H9 (cell line): ENCODE data around the gene USP43. TPM values are rescaled to one million over a fixed set of nuclear protein-coding genes. Genes with fewer than 3 reads are reported as not detected.

Experiments used
- DNase-seq: peaks from one replicate; pipeline ENCODE4 v3.0.0-alpha.2; 2017
- H2AFZ ChIP-seq: one replicate; pipeline ENCODE4 v1.6.1; 2013; ENCODE audit warnings: mild to moderate bottlenecking, low read length, control low read depth, moderate library complexity
- H2AK5ac ChIP-seq: 2 replicates; pipeline ENCODE4 v1.6.1; 2013; ENCODE audit warnings: low read length, control low read depth, mixed read lengths; ENCODE audit not compliant: insufficient read length
- H2BK120ac ChIP-seq: one replicate; pipeline ENCODE4 v1.6.1; 2013; ENCODE audit warnings: low read depth, mild to moderate bottlenecking, low read length, control low read depth, inconsistent platforms; ENCODE audit not compliant: poor library complexity, severe bottlenecking
- H2BK12ac ChIP-seq: 2 replicates; pipeline ENCODE4 v1.6.1; 2013; ENCODE audit warnings: low read length, control low read depth, mixed read lengths, low read depth; ENCODE audit not compliant: insufficient read length
- H2BK15ac ChIP-seq: 2 replicates; pipeline ENCODE4 v1.6.1; 2013; ENCODE audit warnings: low read depth, low read length, control low read depth
- H2BK20ac ChIP-seq: one replicate; pipeline ENCODE4 v1.6.1; 2013; ENCODE audit warnings: low read depth, mild to moderate bottlenecking, low read length, control low read depth, inconsistent platforms; ENCODE audit not compliant: poor library complexity, severe bottlenecking
- H2BK5ac ChIP-seq: 2 replicates; pipeline ENCODE4 v1.6.1; 2013; ENCODE audit warnings: low read length, control low read depth, mixed read lengths; ENCODE audit not compliant: insufficient read length
- H3K14ac ChIP-seq: 2 replicates; pipeline ENCODE4 v1.6.1; 2013; ENCODE audit warnings: low read length, control low read depth; ENCODE audit not compliant: insufficient read depth
- H3K18ac ChIP-seq: 2 replicates; pipeline ENCODE4 v1.6.1; 2013; ENCODE audit warnings: low read depth, mild to moderate bottlenecking, mixed read lengths, low read length, control low read depth; ENCODE audit not compliant: insufficient read length
- H3K23ac ChIP-seq: 2 replicates; pipeline ENCODE4 v1.6.1; 2013; ENCODE audit warnings: low read length, control low read depth, mixed read lengths, low read depth; ENCODE audit not compliant: insufficient read length
- H3K23me2 ChIP-seq: 2 replicates; pipeline ENCODE4 v1.6.1; 2013; ENCODE audit warnings: low read depth, mild to moderate bottlenecking, mixed read lengths, low read length, control low read depth; ENCODE audit not compliant: insufficient read length, poor library complexity, severe bottlenecking
- H3K27ac ChIP-seq: 2 replicates; pipeline ENCODE4 v1.5.1; 2013; ENCODE audit warnings: low read length, control low read depth, mixed read lengths, low read depth; ENCODE audit not compliant: insufficient read length
- H3K27me3 ChIP-seq: 2 replicates; pipeline ENCODE4 v1.6.1; 2013; ENCODE audit warnings: low read length, control low read depth, inconsistent platforms; ENCODE audit not compliant: insufficient read depth
- H3K4ac ChIP-seq: 2 replicates; pipeline ENCODE4 v1.6.1; 2013; ENCODE audit warnings: low read depth, mild to moderate bottlenecking, control low read depth, inconsistent platforms, low read length, moderate library complexity
- H3K4me1 ChIP-seq: 2 replicates; pipeline ENCODE4 v1.6.1; 2013; ENCODE audit warnings: low read length, control low read depth, inconsistent platforms; ENCODE audit not compliant: insufficient read depth
- H3K4me2 ChIP-seq: 2 replicates; pipeline ENCODE4 v1.6.1; 2013; ENCODE audit warnings: low read length, control low read depth, mixed read lengths; ENCODE audit not compliant: insufficient read length, insufficient read depth
- H3K56ac ChIP-seq: 2 replicates; pipeline ENCODE4 v1.6.1; 2013; ENCODE audit warnings: low read depth, mild to moderate bottlenecking, mixed read lengths, low read length, control low read depth; ENCODE audit not compliant: insufficient read length
- H3K79me1 ChIP-seq: 2 replicates; pipeline ENCODE4 v1.6.1; 2013; ENCODE audit warnings: low read depth, mild to moderate bottlenecking, moderate library complexity, low read length, control low read depth, inconsistent platforms; ENCODE audit not compliant: insufficient read depth, poor library complexity, severe bottlenecking
- H3K79me2 ChIP-seq: 2 replicates; pipeline ENCODE4 v1.6.1; 2013; ENCODE audit warnings: low read length, control low read depth, inconsistent platforms; ENCODE audit not compliant: insufficient read depth
- H3K9ac ChIP-seq: 2 replicates; pipeline ENCODE4 v1.6.1; 2013; ENCODE audit warnings: low read length, control low read depth, mixed read lengths; ENCODE audit not compliant: insufficient read length; ENCODE audit errors: extremely low read depth
- H3K9me3 ChIP-seq: one replicate; pipeline ENCODE4 v1.6.1; 2013; ENCODE audit warnings: low read depth, low read length, inconsistent platforms; ENCODE audit not compliant: control insufficient read depth
- H3T11ph ChIP-seq: one replicate; pipeline ENCODE4 v1.6.1; 2013; ENCODE audit warnings: mild to moderate bottlenecking, low read length, control low read depth, inconsistent platforms
- H4K20me1 ChIP-seq: one replicate; pipeline ENCODE4 v1.6.1; 2013; ENCODE audit not compliant: control insufficient read depth, insufficient read length, insufficient read depth
- H4K5ac ChIP-seq: 2 replicates; pipeline ENCODE4 v1.6.1; 2013; ENCODE audit warnings: low read depth, mild to moderate bottlenecking, mixed read lengths, low read length, control low read depth; ENCODE audit not compliant: insufficient read length
- H4K8ac ChIP-seq: replicated peaks from 2 replicates; pipeline ENCODE4 v1.6.1; 2013; ENCODE audit warnings: low read length, control low read depth, mixed read lengths, low read depth; ENCODE audit not compliant: insufficient read length
- H4K91ac ChIP-seq: 2 replicates; pipeline ENCODE4 v1.6.1; 2013; ENCODE audit warnings: low read depth, mild to moderate bottlenecking, moderate library complexity, mixed read lengths, low read length, control low read depth; ENCODE audit not compliant: insufficient read length
- H3K27ac Mint-ChIP-seq, 3 experiments: 2 replicates in 2 of 3; 3 replicates in 1 of 3; pipeline ENCODE4 v1.8.0; 2020 to 2021; ENCODE audit warnings: mixed read lengths in 3 of 3, mild to moderate bottlenecking in 1 of 3, moderate library complexity in 1 of 3
- H3K27me3 Mint-ChIP-seq: 2 replicates; pipeline ENCODE4 v1.8.0; 2021; ENCODE audit warnings: low read depth, mild to moderate bottlenecking, moderate library complexity, mixed read lengths
- H3K36me3 Mint-ChIP-seq, 3 experiments: 2 replicates in 2 of 3; 3 replicates in 1 of 3; pipeline ENCODE4 v1.8.0; 2020 to 2021; ENCODE audit warnings: low read depth in 3 of 3, mixed read lengths in 3 of 3; ENCODE audit not compliant: insufficient read depth in 1 of 3
- H3K4me1 Mint-ChIP-seq, 2 experiments: 2 replicates each; pipeline ENCODE4 v1.8.0; 2020; ENCODE audit warnings: mixed read lengths in 2 of 2
- H3K4me3 Mint-ChIP-seq, 2 experiments: 2 replicates in 1 of 2; 3 replicates in 1 of 2; pipeline ENCODE4 v1.8.0; 2020 to 2021; ENCODE audit warnings: mild to moderate bottlenecking in 2 of 2, mixed read lengths in 2 of 2, moderate library complexity in 1 of 2
- H3K9me3 Mint-ChIP-seq, 2 experiments: 2 replicates in 1 of 2; 3 replicates in 1 of 2; pipeline ENCODE4 v1.8.0; 2020; ENCODE audit warnings: mild to moderate bottlenecking in 2 of 2, mixed read lengths in 2 of 2, moderate library complexity in 1 of 2
- WGBS: extraction: QIAGEN DNeasy Blood & Tissue Kit; methylation state at CpG from one replicate; pipeline ENCODE4 v1.1.7; 2013; ENCODE audit warnings: missing lambda C conversion rate, low lambda C conversion rate, mixed read lengths; ENCODE audit not compliant: insufficient read length; ENCODE audit errors: extremely low coverage; 5-methylcytosine and 5-hydroxymethylcytosine counted together
- total RNA-seq: library from RNA; stranded (reverse); gene quantifications from 2 replicates; pipeline ENCODE4 v1.2.1, GENCODE V29; 2021
- TF ChIP-seq, protein P1 (sequence below): fragments of 200-600 bp; sonication (generic); conservative IDR thresholded peaks from 3 replicates; pipeline ENCODE4 v1.8.0; 2021; ENCODE audit warnings: antibody characterized with exemption, mild to moderate bottlenecking

The USP43 gene
- total RNA-seq, 1 experiment from 2014 or later = 5.2 TPM

DNA sequence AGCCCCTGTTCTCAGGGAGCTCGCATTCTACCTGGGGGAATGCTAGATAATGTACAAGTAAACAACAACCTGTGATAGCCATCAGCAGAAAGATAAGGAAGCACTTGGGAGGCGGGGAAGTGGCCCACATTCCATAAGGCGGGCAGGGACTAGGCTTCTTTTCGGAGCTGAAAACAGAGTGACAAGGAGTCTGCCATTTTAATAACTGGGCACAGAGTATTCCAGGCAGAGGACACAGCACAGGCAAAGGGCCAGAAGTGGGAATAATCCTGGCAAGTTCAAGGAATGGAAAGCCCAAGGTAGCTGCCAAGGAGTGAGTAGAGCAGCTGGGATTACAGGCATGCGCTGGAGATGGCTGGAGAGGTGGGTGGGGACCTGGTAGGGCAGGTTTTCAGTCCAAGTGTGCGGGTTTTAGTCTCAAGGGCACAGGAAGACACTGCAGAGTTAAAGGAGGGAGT lies 24.3 kb downstream of the USP43 start:
- no peak overlapping the region for H4K8ac ChIP-seq
- H3K18ac ChIP-seq = no peak overlapping the region
- Mint-ChIP-seq H3K27ac (no peak overlapping the region; a peak in 2 of 7 replicates), H3K9me3 (peaks cover 3 to 6% of the 10 kb centered on the region in 2 experiments; a peak in 2 of 5 replicates), H3K4me3 (no peak overlapping the region), H3K27me3 (no peaks in the 10 kb centered on the region; the same call in 1 of the 2 replicates), H3K4me1 (peaks cover 6 to 12% of the 10 kb centered on the region in 2 experiments), H3K36me3 (peaks cover 8 to 25% (median 23%) of the 10 kb centered on the region in 3 experiments)
- H2BK20ac ChIP-seq = no peak overlapping the region
- no peak overlapping the region for H4K5ac ChIP-seq
- TF ChIP-seq, protein P1, sequence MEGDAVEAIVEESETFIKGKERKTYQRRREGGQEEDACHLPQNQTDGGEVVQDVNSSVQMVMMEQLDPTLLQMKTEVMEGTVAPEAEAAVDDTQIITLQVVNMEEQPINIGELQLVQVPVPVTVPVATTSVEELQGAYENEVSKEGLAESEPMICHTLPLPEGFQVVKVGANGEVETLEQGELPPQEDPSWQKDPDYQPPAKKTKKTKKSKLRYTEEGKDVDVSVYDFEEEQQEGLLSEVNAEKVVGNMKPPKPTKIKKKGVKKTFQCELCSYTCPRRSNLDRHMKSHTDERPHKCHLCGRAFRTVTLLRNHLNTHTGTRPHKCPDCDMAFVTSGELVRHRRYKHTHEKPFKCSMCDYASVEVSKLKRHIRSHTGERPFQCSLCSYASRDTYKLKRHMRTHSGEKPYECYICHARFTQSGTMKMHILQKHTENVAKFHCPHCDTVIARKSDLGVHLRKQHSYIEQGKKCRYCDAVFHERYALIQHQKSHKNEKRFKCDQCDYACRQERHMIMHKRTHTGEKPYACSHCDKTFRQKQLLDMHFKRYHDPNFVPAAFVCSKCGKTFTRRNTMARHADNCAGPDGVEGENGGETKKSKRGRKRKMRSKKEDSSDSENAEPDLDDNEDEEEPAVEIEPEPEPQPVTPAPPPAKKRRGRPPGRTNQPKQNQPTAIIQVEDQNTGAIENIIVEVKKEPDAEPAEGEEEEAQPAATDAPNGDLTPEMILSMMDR = no peak
- H3K79me1 ChIP-seq = no peaks in the 10 kb centered on the region
- no peak overlapping the region for H3K4me2 ChIP-seq
- H3T11ph ChIP-seq = no peak overlapping the region
- H3K9me3 ChIP-seq = no peaks in the 10 kb centered on the region
- H2AK5ac ChIP-seq = no peak overlapping the region
- H2BK5ac ChIP-seq = no peak overlapping the region
- H3K79me2 ChIP-seq = no peaks in the 10 kb centered on the region
- no peak overlapping the region for H3K23ac ChIP-seq
- H3K27me3 ChIP-seq = no peaks in the 10 kb centered on the region
- H2BK120ac ChIP-seq = no peak overlapping the region
- no peak overlapping the region for H3K14ac ChIP-seq
- H3K56ac ChIP-seq = no peak overlapping the region
- no peak overlapping the region for H3K27ac ChIP-seq
- no peak overlapping the region for H2AFZ ChIP-seq
- H3K4ac ChIP-seq = no peak overlapping the region
- no peak overlapping the region for H2BK15ac ChIP-seq
- no peak overlapping the region for H4K91ac ChIP-seq
- H3K4me1 ChIP-seq = peaks cover 7% of the 10 kb centered on the region
- H3K23me2 ChIP-seq = no peaks in the 10 kb centered on the region
- no peak for DNase-seq
- H3K9ac ChIP-seq = no peak overlapping the region
- H2BK12ac ChIP-seq = no peak overlapping the region
- no peaks in the 10 kb centered on the region for H4K20me1 ChIP-seq
- no CpG with 5 or more reads among the region's 6 CpGs for WGBS
